HG03066 (cell line): Measurements from ENCODE around the gene CTR9.

ENCODE experiments used
- ATAC-seq: cut with Tn5 transposase; IDR thresholded peaks from one replicate; pipeline ENCODE4 v1.9.1; 2021; ENCODE audit warnings: low read depth; ENCODE audit not compliant: unreplicated experiment

Gene CTR9

DNA sequence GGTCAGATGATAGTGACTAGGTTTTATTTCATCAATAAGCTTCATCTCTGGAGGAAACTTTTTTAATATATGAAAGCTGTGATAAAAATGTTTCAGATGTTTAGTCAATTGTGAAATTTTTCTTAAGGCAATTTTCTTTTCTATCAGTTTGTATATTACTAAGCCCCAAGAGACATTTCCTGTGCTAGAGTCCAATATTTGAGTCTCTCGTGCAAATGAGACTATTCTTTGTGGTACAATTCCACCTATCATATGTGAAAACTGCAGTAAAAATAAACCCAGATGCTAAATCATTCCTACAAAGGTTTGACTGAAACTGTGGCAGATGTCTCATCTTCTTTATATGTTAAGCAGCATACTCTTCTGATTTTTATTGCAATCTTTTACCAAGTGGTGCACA lies 28.0 kb downstream of the CTR9 start:
- no peak for ATAC-seq

DNA sequence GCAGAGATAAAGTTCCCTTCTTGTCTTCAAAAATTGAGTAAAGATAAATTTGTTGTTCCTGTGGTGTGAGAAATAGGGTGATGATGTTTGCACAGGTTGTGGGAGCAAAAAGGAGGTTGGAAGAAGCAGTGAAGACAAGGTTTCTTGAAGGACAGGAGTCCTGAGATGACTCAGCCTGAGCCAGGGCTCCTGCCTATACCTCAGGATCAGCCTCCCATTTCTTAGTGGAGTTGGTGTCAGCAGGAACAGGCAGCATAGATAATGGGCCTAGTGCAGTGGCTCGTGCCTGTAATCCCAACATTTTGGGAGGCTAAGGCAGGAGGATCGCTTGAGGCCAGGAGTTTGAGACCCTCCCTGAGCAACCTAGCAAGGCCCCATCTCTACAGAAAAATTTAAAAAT lies 29.0 kb downstream of the CTR9 start:
- ATAC-seq, result no peak

DNA sequence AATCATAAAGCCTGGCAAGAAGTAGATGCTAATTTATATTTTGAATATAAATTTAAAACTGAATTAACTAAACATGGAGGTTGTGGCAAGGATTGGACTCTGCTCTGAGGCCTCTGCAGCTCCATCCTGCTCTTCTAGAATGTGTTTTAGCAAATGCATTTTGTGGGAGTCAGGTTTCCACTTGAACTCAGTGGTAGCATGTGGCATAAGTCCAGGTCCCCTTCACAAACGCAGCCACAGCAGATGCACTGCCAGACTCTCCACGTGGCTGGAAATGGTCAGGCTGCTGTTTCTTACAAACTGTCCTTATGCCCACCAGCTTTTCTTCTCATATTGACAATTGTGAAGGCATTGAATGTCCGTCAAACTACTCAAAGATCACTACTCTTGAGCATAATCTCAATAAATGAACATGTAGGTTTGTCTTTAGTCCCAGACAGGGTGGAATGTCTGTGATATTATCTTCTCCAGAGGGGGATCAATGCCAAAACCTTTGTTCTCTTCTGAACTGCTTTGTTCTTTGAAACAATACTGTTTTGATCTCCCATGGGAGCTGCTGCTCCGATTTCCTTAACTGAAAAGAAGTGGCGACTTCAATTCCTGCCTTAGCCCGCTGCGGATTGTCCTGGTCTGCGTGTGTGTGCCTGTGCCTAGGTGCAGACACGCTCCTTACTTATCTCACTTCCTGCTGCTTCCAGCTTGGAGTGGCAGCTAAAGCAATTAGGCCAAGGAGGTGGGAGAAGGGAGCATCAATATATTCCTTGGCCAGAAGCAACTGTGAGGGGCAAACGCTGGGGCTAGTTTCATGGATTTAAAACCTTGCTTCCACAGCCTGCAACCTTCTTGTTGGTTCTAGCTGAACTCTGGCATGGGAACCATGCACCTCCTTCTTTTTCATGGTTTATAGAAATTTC lies 33.4 kb downstream of the CTR9 start:
- no peak for ATAC-seq

DNA sequence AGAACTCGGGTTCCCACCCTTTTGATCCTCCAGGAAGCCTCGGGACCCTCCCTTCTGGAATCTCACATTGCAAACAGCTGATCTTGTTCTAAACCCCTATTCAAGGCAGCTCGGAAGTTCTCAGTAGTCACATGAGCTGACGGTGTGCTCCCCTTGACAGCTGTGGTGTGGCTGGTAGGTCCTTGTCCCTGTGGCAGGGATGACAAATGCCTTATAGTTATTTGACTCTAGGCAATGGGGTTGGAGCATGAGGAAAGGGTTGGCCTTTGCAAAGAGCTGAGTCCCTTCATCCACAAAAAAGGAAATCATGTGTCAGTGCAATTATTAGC lies 34.1 kb downstream of the CTR9 start:
- no peak for ATAC-seq

DNA sequence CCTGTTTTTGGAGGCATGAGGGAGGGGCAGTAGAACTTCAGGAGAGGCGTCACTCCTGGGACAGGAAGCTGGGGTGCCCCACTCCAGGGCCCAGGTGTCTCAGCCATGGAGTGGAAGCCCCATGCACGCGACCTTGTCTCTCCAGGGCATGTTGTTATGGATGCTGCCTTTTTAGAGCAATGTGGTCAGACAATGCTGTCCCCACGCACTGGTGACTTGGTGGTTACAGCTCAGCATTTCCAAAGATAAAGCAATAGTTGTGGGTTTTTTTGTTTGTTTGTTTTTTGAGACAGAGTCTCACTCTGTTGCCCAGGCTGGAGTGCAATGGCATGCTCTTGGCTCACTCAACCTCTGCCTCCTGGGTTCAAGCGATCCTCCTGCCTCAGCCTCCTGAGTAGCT lies 35.4 kb downstream of the CTR9 start:
- no peak for ATAC-seq

DNA sequence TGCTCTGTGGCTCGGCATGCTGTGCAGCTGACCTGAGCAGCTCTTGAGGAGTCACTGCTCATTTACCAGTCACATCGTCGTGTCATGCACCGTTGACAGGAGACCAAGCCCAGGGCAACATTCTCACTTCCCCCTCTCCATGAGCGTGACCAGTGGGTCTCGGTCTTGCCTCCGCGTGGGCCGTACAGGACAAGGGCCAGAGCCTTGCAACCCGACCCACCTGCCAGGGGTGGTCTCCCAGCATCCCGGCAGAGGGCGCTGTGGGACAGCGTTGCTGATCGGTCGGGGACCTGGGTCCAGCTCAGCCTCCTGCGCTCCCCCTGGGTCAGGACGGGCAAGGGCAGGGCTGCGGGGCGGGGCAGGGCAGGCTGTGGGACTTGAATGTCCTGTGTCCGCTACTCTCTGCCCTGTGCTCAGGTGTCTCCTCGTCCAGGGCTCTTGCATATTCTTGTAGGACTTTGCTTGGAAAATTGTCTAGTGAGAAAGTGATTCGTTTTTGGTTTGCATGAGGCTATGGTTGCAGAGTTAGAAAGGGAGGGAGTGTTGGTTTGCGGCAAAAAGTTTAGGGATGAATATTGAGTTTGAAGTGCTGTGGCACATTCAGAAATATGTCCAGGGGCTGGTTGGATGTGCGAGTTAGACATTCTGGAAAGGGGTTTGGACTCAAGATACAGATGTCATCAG lies 41.5 kb downstream of the CTR9 start:
- peak; percentile 92 for ATAC-seq

DNA sequence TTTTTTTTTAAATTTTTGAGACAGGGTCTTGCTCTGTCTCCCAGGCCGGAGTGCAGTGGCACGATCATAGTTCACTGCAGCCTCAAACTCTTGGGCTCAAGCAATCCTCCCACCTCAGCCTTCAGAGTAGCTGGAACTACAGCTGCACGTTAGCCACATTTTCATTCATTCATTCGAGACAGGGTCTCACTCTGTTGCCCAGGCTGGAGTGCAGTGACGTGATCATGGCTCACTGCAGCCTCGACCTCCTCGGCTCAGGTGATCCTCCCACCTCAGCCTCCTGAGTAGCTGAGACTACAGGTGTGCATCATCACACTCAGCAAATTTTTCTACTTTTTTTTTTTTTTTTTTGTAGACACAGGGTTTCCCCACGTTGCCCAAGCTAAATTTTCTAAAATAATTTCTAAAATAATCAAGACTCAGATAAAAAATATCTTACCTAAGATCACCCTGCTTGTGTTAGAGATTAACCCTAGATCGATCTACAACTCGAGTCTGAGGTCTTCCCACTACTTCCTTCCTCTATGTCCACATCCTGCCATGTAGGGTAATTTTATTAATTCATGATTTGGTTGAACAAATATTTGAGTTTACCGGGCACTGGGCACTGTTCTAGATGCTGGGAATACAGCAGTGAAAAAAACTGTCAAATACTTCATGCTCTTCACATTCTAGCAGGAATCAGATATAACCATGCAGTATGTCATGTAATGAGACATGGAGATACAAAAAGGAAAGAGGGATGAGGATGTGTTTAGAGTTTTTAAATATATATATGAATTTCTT lies 42.6 kb downstream of the CTR9 start:
- no peak for ATAC-seq

DNA sequence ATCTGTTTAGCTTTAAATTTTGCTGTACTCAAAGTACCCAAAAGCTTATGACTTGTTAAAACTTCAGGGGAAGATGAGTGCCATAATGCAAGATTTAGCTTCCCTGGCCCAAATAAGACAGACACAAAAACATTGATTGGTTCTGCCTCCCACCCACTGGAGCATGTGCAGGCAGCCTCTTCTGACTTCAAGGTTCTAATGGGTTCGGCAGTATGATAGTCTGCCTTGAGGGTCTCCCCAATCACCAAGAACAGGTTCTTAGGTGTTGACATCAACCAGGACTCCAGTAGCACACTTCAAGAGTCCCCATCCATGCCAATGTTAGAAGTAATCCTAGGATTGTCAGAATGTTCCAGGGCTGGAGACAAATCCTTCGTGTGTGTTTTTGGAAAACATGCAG lies 45.1 kb downstream of the CTR9 start:
- ATAC-seq, result no peak

DNA sequence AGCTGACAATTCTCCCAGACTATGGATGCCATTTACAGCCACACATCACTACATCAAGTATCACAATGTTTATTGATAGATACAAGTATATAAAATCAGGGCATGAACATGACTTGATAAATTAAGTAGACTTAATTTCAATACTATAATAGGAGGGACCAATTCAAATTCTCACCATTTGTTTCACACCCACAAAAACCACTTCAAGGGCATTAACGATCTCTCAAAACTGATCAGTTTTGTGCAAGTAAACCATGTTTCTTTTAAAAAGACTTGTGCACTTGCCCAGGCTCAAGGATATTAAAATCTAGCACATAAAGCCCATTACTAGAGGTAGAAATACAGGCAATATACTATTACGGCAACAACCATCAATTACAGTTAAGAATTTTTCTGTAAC lies 46.0 kb downstream of the CTR9 start:
- no peak for ATAC-seq

DNA sequence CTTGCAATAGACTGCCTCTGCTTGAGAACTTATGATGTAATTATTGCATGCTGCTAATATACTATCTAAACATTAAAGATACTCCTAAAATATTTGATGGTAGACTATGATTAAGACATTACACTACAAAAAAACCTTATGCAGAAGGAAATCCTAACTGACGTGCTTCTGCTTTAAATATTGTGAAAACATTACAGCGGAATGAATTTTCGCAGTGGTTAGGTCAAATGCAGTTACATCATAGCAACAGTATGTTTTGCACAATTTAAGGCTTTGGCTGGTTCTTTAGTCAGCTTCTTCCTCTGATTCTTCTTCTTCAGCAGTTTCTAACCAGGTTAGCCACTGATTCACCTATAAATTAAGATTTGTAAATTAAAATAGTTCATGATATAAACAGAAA lies 46.5 kb downstream of the CTR9 start:
- no peak for ATAC-seq

DNA sequence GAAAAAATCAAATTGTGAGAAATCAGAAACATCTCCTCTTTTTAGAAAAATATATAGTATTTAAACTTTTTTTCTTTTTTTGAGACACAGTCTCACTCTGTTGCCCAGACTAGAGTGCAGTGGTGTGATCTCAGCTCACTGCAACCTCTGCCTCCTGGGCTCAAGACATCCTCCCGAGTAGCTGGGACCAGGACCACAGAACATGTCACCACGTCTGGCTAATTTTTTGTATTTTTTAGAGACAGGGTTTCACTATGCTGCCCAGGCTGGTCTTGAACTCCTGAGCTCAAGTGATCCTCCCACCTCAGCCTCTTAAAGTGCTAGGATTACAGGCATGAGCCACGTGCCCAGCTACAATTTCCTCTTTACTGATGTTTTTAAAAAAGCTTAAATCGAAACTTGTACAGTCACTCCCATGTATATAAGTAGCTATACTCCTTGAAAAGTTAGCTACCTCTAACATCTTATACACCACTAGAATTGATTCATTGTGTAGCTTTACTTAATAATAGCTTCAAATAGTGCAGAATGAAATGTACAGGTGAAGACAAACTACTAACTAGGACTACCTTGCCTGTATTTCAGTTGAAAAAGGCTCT lies 47.4 kb downstream of the CTR9 start:
- ATAC-seq, result no peak

DNA sequence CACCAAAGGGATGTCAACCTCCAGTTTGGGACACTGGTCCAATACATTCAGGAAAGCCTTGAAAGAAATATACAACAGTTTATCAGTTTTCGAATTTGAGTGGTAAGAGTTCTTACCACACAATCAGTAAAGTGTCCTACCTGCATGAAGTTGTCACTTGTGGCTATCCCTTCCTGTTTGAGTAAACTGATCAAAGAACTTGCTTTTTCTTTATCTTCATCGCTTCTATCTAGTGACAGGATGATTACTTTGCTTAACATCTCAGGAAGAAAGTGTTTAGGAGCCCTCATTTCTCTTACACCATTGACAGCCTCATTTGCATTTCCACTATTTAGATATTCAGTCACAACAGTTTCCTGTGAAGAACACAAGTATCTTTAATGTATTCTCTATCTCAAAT lies 49.2 kb downstream of the CTR9 start:
- no peak for ATAC-seq

DNA sequence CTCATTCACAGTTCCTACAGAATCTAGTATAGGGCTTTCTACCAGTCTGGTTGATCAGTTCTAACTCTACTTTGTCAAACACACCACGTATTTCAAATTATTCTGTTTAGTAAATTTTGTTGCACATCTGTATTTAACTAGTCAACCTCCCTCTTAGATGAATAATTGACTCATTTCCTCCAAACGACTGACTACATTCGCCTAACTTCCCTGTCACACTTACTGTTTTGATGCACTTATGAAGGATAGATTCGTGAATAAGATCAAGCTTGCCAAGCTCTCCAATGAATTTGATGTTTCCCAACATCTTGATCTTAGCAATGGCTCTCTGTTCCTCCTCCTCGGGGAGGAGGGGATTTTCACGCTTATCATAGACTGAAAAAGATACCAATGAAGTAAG lies 52.6 kb downstream of the CTR9 start:
- no peak for ATAC-seq

DNA sequence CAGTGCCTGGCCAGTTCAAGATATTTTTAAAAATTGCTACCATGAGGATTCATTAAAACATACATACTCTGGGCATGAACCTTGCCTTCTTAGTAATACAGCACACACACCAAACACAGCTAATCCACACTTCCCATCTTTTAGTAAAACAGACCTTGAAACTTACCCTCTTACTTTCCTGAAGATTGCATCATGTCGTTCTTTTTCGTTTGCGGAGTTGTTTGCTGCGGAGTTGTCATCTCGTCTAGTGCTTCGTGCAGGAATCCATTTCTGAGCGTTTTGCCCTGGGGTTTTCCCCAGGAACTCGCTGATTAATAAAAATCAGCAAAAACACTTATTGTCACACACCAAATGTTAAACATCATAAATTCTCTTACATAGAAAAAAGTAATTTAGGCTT lies 54.7 kb downstream of the CTR9 start:
- ATAC-seq, result no peak

DNA sequence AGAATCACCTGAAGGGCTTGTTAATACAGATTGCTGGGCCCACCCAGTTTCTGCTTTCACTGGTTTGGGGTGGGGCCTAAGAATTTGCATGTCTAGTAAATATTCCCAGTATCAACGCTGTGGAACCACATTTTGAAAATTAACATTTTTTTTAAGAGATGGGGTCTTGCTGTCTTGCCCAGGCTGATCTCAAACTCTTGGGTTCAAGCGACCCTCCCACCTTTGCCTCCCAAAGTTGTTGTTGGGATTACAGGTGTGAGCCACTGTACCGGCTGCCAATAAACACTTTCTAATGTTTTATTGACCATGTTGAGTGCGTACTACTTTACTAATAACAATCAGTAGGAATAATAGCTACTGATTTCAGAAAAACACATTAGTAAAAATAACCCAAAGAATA lies 55.2 kb downstream of the CTR9 start:
- ATAC-seq, result no peak

DNA sequence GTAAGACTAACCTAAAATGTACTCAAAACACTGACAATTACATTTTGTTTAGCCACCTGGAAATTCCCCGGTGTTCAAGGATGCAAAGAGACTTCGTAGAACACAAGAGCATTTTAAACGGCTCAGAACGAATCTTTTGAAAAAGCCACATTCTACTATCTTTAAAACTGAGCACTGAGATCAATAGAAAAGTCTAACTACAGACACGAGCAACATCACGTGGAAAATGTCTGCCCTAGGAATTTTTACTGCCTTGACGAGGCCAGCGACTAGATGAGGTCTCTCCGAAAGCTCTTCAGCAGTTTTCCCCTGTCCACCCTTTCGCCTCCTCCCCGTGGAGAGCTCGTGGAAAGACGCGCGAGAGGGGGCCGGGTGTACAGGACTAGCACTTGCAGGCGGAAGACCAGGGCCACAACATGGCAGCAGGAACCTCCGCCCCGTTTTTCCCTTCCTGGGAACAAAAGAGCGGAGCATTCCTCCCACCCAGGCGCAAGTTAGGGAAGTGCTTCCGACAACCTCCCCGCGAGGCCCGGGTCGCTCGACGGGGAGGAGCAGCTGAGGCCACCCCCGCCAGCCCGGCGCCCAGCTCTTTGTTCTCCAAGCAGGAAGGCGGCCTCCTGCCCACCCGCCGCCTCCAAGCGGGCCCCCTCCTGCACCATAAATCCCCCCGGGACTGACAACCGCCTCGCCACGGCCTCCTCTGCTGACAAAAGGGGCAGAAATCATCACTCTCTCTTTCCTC lies 56.6 kb downstream of the CTR9 start:
- ATAC-seq, result peak; percentile 4

DNA sequence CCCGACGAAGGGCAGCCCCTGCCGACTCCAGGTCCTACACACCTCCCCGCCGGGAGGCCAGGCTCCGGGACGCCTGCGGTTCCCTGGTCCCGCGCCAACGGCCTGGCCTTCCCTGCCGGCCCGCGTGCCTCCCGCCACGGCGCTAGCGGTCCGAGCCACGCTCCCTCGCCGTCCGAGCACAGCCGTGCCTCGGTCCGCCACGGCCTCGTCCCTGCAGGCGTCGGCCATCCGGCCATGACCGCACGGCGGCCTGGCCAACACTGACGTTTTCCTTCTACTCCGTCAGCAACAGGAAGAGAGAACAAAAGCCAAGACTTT lies 57.1 kb downstream of the CTR9 start:
- peak; percentile 3 for ATAC-seq

DNA sequence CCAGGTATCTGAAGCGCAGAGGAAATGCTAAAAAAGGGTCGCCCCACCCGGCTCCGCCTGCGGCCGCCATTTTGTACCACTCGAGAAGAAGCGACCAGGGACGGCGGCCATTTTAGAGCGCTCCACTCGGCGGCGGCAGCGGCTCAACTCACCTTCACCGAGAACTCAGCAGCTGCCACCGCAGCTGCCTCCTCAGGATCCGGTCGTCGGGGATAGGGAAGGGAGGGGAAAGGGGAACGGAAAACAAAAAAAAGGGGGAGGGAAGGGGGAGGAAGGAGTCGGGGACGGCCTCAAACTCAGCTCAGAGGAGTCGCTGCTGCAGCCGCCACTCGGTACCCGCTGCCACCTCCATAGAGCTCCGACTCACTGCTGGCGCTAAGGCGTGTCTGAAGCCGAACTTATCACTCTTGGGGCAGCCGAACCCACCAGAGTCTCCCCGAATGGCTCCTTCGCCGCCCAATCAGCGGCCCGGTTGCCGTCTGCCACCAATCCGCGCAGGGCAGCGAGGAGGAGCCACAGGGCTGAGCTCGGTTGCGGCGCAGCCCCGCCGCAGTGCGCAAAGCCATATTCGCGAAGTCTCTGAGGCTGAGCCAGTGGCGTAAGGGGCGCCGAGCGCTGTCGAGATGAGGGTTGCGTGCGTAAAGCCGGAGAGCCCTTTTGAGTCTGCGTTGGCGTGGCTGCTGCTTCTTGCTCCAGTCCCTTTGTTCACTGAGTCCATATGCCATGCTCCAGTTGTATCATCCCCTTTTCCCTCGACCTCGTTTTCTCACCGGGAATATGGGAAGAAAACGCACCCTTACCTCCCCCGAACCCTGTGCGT lies 57.7 kb downstream of the CTR9 start, which contains the start of gene EIF4G2:
EIF4G2 (minus strand) TSS at position 374 of the 820 bp plus-strand sequence.
- peak; percentile 88 for ATAC-seq

DNA sequence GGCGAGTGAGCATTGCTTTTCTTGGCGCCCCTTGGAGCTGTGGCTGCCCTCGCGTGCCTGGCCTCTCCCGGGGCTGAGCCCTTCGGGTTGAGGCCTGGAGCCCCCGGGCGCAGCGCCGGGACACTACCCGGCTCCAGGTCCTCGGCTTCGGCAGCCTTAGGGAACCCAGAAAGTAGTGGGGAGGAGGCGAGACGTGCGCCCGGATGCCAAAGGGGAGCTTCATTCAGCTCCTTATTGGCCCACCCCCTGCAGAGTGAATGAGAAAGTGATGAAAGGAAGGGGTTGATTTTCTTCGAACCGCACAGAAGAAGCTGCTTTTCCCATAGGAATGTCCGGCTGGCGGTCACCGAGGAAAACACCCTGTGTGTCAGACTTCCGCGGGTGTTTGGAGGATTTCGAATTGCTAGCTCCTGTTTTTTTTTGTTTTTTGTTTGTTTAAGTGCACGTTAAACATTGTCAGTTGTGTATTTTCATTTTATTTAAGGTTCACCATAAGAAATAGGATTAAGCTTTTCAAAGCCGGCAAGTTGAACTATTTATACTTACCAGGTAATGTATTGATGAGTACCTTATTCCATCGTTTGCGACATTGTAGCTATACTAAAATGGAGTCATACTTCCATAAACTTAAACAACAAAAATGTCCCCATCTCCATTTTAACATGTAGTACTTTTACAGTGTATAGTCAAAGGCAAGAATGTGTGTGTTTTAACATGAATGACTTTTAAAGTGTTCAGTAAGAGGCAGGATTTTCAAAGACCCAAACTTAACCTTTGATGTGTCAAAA lies 58.5 kb downstream of the CTR9 start:
- ATAC-seq, result peak; percentile 15
